K562 (cell line): ENCODE measurements around the gene CROCC2.

Source experiments
- ATF3 ChIP-seq, 2 experiments: fragments of 450-650 bp in 1 of 2; sonication (generic) in 1 of 2; formaldehyde crosslinking in 1 of 2; IDR thresholded peaks in 1 of 2; conservative IDR thresholded peaks in 1 of 2; 2 replicates each; pipeline versions ENCODE4 v1.6.1 to v1.8.1; 2016 to 2023; ENCODE audit warnings: mild to moderate bottlenecking in 2 of 2, moderate library complexity in 2 of 2, inconsistent platforms in 1 of 2, missing genetic modification reagents in 1 of 2
- ATF7 ChIP-seq: fragments of 450-650 bp; IDR thresholded peaks from 2 replicates; pipeline ENCODE4 v1.7.1; 2014; ENCODE audit warnings: mild to moderate bottlenecking, moderate library complexity
- CTCF ChIP-seq, 3 experiments: IDR thresholded peaks in 2 of 3; conservative IDR thresholded peaks in 1 of 3; 2 replicates each; pipeline ENCODE4 v1.5.1; 2011 to 2012; ENCODE audit warnings: low read length in 3 of 3, mild to moderate bottlenecking in 3 of 3, control low read depth in 2 of 3, improper control_type of control experiment in 1 of 3, inconsistent platforms in 1 of 3, low read depth in 1 of 3, mixed read lengths in 1 of 3, moderate library complexity in 1 of 3; ENCODE audit not compliant: insufficient read depth in 2 of 3
- HNRNPL ChIP-seq: fragments of 200-400 bp; formaldehyde crosslinking; IDR thresholded peaks from 2 replicates; pipeline ENCODE4 v1.6.1; 2017; ENCODE audit warnings: low read depth, mild to moderate bottlenecking, low read length
- KDM1A ChIP-seq, 2 experiments: fragments of 450-650 bp; IDR thresholded peaks; 2 replicates each; pipeline ENCODE4 v1.6.1; 2016; ENCODE audit warnings: mild to moderate bottlenecking in 2 of 2
- LEF1 ChIP-seq: fragments of 450-650 bp; IDR thresholded peaks from 2 replicates; pipeline ENCODE4 v1.6.1; 2016; ENCODE audit warnings: mild to moderate bottlenecking
- POLR2A ChIP-seq: fragments of 450-650 bp; conservative IDR thresholded peaks from 2 replicates; pipeline ENCODE4 v1.6.1; 2016
- TRIM24 ChIP-seq, 2 experiments: fragments of 450-650 bp; IDR thresholded peaks; 2 replicates each; pipeline ENCODE4 v1.6.1; 2016
- ZNF121 ChIP-seq: sonication (generic); formaldehyde crosslinking; conservative IDR thresholded peaks from 2 replicates; pipeline ENCODE4 v1.8.0; 2022; ENCODE audit warnings: missing genetic modification reagents
- ZNF699 ChIP-seq: fragments of 250-450 bp; sonication (Bioruptor Pico); IDR thresholded peaks from 2 replicates; pipeline ENCODE4 v1.8.0; 2021; ENCODE audit warnings: mild to moderate bottlenecking, moderate library complexity; ENCODE audit not compliant: insufficient replicate concordance

GRCh38 chr2:241011751-241012510 is 105.8 kb downstream of the CROCC2 start:
- no peak for TF ChIP-seq LEF1
- no peak for TF ChIP-seq POLR2A
- no peak for TF ChIP-seq HNRNPL
- no peak for TF ChIP-seq TRIM24 (IDR thresholded peaks at IDR 0.05)
- no peak for TF ChIP-seq CTCF (IDR thresholded peaks at IDR 0.05 in 2 of 3, conservative IDR thresholded peaks at IDR 0.05 in 1 of 3; ENCODE audit: insufficient read depth in 2 of 3, low read depth in 1 of 3, low read length in 3 of 3)
- no peak for TF ChIP-seq ATF3 (IDR thresholded peaks at IDR 0.05)
- no peak for TF ChIP-seq ATF3 (CRISPR knock-in tag; conservative IDR thresholded peaks at IDR 0.05)
- TF ChIP-seq ZNF121 (CRISPR knock-in tag): no peak
- TF ChIP-seq ZNF699 (CRISPR knock-in tag): no peak
- no peak for TF ChIP-seq ATF7
- TF ChIP-seq KDM1A (IDR thresholded peaks at IDR 0.05): no peak
